T-helper 2 cell treated with Interferon-gamma antibody and Interleukin-4, amounts not matched to agents 100 ng/mL and 5 ng/mL, for 36 hours (primary cell): Measurements from ENCODE around the gene STMN3. TPM values are rescaled to one million over a fixed set of nuclear protein-coding genes. Genes with fewer than 3 reads are reported as not detected.
"Not testable (repeated sequence)": the region's sequence is repeated elsewhere in the genome, so short reads cannot be mapped to it uniquely, and the experiment has no call there.

Source experiments
- intact Hi-C: fragments of 100-400 bp; cut with micrococcal nuclease; formaldehyde crosslinking; loops from one replicate; pipeline ENCODE4 v1.15.1; 2023
- total RNA-seq: library from RNA; stranded (reverse); gene quantifications from 2 replicates; pipeline ENCODE4 v1.2.3, GENCODE V29; 2022

STMN3 gene
- total RNA-seq, 1 donor from 2014 or later, result 27.3 TPM

DNA sequence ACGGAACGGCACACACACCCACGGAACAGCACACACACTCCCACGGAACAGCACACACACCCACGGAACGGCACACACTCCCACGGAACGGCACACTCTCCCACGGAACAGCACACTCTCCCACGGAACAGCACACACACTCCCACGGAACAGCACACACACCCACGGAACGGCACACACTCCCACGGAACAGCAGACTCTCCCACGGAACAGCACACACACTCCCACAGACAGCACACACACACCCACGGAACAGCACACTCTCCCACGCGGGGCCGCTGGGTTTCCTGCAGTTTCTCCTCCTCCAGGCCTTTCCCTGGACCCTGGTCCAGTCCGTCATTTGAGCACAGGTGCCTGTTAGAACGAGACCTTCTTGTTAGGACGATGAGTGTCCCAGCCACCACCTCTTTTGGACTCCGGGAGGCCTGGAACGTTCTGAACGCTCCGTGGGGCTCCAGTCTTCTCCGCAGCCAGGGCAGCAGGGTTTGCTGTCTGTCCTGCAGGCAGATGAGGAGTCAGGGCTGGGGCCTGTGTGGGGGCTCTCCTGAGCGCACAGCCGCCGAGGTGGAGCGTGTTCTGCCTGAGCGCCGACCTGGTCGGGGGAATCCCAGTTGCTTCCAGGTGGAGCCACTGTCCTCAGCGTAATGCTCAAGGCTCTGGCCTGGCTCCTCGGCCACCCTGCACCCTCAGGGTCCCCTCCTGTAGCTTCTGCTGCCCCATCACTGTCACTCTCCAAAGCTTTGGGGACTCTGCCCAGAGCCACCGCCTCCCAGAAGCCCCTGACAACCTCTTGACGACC lies 25.6 kb upstream of the STMN3 start:
- intact Hi-C loops, result no loop called here

DNA sequence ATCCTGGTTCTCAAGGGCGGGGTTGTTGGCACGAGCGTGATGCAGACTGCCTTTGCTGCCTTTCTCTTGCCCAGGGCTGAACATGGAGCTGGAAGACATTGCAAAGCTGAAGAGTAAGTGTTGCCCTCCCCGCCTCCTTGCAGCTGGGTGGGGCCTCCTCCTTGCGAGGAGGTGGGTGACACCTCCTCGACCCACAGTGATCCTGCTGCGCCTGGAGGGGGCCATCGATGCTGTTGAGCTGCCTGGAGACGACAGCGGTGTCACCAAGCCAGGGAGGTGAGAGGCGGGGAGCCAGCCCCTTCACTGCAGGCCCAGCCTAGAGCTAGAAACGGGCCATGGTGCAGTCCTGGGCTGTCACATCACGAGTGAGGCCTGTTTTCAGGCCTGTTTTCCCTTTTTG lies 24.8 kb upstream of the STMN3 start:
- intact Hi-C loops, result no loop called here

DNA sequence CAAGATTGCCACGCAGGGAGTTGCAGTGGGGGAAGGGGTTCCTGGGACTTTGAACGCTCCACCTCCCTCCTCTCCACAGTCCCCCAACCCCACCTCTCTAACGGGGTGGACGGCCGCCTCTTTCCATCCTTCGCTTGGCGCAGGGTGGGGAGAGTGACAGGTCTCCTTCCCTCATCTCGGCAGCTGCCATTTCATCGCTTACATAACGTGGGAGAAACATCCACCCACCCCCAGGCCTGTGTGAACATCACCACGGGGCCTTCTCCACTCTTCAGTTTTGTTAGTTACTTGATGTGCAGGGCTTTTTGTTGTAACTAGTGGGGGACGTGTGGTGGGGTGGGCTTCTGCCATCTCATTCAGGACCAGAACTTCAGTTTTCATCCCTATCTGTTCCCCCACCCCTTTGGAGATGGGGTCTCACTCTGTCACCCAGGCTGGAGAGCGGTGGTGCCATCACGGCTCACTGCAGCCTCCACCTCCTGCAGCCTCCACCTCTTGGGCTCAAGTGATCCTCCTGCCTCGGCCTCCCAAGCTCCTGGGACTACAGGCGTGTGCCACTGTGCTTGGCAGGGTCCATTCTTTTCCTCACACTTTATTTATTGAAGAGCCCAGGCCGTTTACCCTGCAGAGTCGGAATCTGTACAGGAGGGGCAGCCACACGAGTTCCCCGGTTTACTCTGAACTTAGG lies 22.6 kb upstream of the STMN3 start:
- intact Hi-C loops, result no loop called here

DNA sequence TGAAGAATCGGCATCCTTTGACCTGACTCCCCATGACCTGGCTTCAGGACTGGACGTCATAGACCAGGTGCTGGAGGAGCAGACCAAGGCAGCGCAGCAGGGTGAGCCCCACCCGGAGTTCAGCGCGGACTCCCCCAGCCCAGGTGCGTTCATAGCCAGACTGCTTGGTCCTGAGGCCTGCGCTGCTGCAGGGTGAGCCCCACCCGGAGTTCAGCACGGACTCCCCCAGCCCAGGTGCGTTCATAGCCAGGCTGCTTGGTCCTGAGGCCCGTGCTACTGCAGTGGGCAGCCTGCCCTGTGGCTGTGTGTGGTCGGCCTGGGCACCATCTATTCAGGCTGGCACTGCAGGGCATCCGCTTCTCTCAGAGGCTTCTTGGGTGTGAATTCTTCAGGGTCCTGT lies 20.7 kb upstream of the STMN3 start:
- intact Hi-C loops, result no loop called here

DNA sequence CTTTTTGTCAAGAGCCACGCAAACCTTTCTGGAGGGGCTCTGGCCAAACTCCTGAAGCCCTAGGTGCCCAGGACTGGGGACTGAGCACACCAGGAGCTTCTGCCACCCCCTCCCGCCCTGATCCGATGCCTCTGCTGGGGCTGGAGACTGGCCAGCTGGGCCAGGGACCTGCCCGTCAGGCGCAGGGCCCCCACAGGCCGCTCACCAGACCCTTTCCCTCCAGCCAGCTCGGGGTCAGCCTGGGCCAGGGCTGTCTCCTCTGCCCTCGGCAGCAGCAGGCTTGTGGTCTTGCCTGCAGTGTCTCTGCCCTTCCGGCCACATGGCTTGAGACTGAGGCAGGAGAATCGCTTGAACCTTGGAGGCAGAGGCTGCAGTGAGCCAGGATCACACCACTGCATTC lies 19.4 kb upstream of the STMN3 start:
- intact Hi-C loops, result no loop called here

DNA sequence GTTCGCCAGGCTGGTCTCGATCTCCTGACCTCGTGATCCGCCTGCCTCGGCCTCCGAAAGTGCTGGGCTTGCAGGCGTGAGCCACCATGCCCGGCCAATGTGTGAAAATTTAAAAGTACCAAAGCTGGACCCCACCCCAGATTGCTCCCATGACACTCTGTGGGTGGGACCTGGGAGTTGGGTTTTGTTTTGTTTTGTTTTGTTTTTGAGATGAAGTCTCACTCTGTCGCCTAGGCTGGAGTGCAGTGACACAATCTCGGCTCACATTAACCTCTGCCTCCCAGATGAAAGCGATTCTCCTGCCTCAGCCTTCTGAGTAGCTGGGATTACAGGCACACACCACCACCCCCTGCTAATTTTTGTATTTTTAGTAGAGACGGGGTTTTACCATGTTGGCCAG lies 18.5 kb upstream of the STMN3 start:
- intact Hi-C loops, result not testable (repeated sequence)

DNA sequence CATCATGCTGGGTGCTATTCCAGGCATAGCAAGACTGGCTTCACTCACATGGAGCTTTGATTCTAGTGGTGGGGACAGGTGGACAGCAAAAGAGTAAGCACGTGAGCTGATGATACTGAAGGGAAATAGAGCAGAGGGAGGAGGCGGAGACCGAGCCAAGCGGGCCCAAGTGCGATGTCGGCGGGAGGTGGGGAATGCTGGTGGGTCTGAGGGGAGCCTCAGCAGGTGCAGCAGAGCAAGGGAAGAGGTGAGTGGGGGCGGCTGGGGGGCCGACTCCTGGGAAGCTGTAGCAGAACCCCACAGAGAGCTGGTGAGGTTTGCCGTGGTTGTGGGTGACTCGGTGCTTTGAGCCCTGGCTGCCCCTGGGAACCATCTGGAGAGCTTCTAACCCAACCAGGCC lies 15.1 kb upstream of the STMN3 start:
- intact Hi-C loops, result no loop called here

DNA sequence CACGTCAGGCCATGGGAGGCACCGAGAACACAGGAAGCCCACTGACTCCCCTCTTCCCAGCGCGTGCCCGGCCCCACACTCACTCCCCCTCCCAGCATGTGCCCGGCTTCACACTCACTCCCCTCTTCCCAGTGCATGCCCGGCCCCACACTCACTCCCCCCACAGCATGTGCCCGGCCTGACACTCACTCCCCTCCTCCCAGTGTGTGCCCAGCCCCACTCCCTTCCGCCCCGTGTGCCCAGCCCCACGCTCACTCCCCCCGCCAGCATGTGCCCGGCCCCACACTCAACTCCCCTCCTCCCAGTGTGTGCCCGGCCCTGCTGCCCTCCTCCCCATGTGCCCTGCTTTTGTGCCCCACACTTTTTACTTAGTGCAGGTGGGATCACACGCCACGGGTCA lies 14.6 kb upstream of the STMN3 start:
- intact Hi-C loops, result no loop called here

DNA sequence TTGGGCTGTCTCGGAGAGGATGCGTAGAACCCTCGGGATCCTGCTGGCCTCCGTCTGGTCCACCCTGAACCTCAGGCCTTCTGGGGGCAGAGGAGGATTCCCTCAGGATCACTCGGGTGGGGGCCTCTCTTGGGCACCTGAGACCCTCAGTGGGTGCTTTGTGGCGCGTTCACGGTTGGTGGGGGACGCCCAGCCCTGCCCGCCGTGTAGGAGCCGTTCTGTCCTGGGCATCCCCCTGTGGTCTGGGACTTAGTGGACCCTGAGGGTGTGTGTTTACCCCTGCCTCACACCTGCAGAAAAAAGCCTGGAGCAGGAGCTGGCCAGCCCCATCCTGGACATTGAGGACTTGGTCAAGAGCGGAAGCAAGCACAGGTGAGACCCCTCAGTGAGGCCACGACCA lies 12.5 kb upstream of the STMN3 start:
- intact Hi-C loops, result no loop called here

DNA sequence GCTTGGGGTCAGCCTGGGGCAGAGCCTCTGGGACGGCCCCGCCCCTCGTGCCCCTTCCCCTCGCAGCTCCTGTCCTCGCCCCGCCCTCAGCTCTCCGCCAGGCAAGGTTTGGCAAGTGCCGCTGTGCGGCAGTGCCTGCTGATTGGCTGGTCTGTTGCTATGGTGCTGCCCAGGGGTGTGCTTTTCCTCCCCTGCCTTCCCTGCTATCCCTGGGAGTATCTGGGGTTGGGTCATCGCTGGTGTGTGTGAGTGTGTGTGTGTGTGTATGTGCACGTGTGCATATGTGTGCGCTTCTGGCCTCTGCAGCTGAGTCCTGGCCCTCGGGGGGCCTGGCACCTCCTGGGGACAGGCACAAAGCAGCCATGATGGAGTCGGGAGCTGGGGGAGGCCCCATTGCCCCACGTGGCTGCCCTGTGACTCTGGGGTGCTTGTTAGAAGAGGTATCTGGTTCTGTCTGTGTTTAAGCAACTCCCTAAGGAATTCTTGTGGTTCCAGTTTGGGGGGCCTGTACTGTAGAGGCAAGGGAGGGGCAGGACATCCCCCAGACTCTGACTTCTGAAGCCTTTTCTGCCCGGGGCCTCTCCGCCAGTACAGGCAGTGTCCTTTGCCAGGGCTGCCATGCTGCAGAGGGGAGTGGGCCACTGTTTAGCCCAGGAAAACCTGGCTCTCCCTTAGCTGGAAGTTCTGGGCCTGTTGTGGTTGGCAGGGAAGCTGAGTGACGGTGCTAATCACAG lies 11.8 kb upstream of the STMN3 start:
- intact Hi-C loops, result no loop called here

DNA sequence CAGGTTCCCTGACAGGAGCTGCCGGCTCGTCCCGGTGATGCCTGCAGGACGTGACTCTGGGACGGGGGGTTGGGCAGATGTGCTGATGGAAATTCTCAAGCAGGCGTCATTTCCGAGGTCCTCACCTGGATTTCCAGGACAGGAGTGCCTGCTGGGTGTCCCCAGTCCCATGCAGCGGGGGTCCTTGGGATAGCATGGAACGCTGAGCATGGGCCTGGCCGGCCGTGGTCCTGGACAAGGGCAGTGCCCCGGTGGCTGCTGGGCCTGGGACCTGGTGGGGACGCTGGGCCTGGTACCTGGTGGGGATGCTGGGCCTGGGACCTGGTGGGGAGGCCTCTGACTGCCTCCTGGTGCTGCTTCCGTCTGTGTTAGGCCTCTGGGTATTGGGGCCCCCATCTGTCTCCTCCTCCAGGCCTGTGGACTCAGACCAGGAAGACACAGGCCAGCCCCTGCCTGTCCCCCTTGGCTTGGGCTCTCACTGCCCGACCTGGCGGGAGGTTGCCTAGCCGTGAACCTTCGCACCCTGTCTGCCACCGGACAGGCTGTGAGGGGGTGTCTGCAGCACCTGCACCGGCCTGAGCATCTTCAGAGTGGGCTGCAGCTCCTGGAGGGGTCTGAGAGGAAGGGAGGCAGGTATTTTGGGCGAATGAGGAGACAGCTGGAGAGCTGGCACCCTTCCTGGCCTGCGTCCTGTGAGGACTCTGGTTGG lies 11.1 kb upstream of the STMN3 start:
- intact Hi-C loops, result no loop called here

DNA sequence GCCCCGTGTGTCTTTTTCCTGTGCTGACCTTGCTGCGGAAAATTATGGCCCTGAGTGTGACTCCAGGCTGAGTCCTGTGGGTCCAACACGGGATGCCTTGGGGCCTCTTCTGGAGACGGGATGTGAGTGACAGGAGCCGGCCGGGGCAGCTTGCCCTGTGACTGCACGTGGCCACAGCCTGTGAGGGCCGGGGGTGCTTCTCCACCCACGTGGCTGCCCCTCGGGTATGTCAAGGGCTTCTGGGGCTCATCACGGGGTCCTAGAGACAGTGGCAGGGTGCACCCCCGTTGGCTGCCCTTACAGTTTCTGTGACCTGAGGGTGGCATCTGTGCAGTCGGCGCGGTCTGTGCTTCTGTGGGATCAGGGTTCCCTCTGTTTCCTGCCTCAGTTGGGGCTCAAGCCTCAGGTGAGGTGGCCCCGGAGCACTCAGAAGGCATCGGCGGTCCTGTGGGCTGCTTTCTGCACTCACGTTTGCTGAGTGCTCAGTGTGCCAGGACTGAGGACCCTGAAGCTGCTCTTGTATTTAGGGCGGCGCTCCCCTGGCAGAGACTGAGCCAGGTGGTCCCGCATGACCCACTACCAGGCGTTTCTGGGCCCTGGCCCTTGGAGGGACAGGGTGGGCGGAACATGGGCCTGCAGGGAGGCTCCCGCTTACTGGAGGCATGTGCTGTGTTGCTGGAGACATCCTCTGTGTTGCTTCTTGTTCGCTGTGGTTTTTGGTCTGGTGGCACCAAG lies 10.3 kb upstream of the STMN3 start:
- intact Hi-C loops, result no loop called here

DNA sequence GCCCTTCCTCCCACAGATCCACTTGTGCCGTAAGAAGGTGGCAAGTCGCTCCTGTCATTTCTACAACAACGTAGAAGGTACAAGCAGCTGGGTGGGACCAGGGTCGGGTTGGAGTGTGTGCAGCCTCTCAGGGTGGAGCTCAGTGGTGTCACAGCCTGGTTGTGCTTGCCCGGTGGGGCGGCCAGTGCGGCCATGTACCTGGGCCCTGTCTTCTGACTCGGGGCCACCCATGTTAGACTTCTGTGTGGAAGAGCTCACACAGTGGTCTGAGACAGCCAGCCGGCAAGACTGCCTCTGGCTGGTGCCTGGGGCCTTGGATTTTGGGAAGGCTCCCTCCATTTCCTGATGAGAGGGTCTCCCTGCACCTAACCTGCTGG lies 9.6 kb upstream of the STMN3 start:
- intact Hi-C loops, result no loop called here

DNA sequence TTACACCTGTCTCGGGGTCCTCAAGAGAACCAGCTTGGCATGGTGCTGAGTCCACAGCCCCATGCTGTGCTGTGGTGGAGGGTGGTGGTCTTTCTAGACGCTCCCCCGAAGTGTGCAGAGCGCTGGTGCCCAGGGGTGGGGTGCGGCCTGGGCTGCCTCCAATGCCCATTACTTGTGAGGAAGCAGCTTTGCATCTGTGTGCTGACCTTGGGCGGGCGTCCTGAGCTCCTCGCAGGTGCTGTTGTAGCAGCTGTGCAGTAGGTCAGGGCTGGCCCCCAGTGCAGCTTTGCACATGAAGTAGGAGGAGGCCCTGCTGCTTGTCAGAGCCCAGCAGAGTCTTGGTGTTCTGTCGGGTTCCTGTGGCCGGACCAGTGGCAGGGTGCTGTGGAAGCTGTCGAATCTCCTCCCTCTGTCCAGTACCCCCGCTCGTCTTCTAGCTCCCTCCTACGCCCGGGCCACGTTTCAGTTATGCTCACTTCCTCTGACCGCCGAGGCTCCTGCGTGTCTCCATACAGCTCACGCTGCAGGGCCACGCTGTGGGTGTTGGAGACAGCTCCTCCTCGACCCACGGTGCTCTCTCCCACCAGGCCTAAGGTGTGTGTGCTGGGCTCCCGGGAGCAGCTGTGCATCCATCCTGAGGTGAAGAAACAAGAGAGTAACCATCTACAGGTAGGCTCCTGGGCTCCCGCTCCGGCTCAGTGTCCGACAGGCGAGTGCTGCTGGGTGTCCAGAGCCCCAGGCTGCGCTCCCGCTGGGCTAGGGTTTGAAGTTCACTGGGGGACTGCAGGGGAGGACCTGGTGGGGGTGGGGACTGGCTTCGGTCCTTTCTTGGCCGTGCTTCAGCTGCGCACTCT lies 9.0 kb upstream of the STMN3 start:
- intact Hi-C loops, result no loop called here

DNA sequence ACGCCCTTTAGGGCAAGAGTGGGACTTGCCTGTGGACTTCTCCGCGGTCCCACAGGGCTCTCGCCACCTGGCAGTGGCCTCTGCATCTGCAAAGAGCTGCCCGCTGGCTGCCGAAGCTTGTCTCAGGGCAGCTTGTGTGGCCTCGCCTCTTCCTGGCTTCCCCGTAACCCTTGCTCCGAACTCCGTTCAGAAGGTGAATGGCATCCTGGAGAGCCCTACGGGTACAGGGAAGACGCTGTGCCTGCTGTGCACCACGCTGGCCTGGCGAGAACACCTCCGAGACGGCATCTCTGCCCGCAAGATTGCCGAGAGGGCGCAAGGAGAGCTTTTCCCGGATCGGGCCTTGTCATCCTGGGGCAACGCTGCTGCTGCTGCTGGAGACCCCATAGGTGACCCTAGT lies 7.9 kb upstream of the STMN3 start:
- intact Hi-C loops, result no loop called here

DNA sequence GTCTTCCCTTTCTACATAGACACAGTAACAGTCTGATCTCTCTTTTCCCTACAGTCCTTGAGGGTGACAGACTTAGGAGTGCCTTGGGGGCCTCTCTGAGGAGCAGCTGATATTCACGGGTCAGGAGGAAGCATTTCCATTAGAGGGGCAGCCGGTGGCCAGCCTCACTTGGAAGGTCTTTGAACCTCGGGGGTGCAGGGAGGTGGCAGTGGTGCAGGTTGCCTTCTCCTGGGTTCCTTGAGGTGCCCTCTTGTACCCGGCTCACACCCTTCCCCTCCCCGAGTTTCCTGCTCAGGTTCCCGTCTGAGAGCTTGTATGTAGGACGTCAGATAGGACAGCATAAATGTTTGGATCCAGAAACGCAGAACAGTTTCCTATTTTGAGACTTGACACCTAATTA lies 7.4 kb upstream of the STMN3 start:
- intact Hi-C loops, result no loop called here

DNA sequence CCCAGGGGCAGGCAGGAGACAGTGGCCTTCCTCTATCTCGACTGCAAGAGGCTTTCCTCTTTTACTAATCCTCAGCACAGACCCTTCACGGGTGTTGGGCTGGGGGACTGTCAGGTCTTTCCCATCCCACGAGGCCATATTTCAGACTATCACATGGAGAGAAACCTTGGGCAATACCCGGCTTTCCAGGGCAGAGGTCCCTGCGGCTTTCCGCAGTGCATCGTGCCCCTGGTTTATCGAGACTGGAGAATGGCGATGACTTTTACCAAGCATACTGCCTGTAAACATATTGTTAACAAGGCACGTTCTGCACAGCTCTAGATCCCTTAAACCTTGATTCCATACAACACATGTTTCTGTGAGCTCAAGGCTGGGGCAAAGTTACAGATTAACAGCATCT lies 7.0 kb upstream of the STMN3 start:
- intact Hi-C loops, result not testable (repeated sequence)

DNA sequence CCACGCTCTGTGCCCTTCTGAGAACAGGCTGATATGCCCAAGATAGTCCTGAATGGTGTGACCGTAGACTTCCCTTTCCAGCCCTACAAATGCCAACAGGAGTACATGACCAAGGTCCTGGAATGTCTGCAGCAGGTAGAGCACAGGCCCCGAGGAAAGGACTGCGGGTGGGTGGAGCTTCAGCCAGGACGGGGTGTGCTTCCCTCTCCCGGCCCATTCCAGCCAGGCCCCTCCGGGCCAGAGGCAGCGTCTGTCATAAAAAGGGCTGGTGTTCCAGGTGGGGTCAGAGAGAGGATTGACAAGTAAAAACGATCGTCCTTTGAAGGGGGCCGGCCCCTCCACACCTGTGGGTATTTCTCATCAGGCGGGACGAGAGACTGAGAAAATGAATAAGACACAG lies 6.1 kb upstream of the STMN3 start:
- intact Hi-C loops, result loop anchor here (10.0 kb wide), 3 partner anchors 205 to 405 kb away; partner anchors contain the start of genes ABHD16B, SAMD10, TCEA2 and TPD52L2

DNA sequence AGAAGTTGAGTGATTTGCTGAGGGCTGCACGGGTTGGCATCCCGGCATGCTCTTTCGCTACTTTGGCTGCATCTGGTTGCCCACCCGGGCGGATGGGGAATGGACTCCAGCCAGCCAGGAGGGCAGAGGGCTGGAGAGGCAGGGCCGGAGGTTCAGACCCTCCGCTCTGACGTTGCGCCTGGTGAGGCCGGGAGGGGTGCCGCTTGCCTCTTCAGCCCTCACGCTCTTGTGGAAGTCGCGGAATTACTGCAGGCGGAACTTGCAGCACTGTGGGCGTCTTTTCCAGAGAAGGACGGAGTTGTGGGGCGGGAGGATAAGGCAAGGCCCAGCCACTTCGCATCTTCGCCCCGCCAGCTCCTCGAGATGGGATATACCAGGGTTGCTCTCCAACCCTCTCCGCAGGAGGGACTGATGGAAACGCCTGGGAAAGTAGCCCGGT lies 5.5 kb upstream of the STMN3 start:
- intact Hi-C loops, result loop anchor here (1.0 to 10.0 kb wide), 5 partner anchors 31 to 406 kb away; partner anchors contain the start of genes ABHD16B, ARFRP1, GMEB2 and SAMD10
